GM19463 (cell line): ENCODE measurements around the gene ME3.
"Not testable (repeated sequence)": the region's sequence is repeated elsewhere in the genome, so short reads cannot be mapped to it uniquely, and the experiment has no call there.

ENCODE experiments used
- ATAC-seq: cut with Tn5 transposase; IDR thresholded peaks from one replicate; pipeline ENCODE4 v1.9.1; 2021; ENCODE audit warnings: mild to moderate bottlenecking, moderate library complexity; ENCODE audit not compliant: unreplicated experiment

ME3 gene

GRCh38 chr11:86565801-86566312 is 106.6 kb downstream of the ME3 start:
- no peak for ATAC-seq

- no peak for ATAC-seq
Observed at GRCh38 chr11:86565388-86565787, 107.0 kb downstream of the ME3 start.

GRCh38 chr11:86562842-86563241 is 109.6 kb downstream of the ME3 start:
- ATAC-seq, result not testable (repeated sequence)

- no peak for ATAC-seq
Observed at GRCh38 chr11:86559311-86559945, 113.0 kb downstream of the ME3 start.

- ATAC-seq, result no peak
Observed at GRCh38 chr11:86558841-86559240, 113.6 kb downstream of the ME3 start.

- no peak for ATAC-seq
Observed at GRCh38 chr11:86558207-86558606, 114.2 kb downstream of the ME3 start.

GRCh38 chr11:86555866-86556265 is 116.5 kb downstream of the ME3 start:
- ATAC-seq, result no peak

- no peak for ATAC-seq
Observed at GRCh38 chr11:86555401-86555800, 117.0 kb downstream of the ME3 start.

GRCh38 chr11:86553265-86553664 is 119.2 kb downstream of the ME3 start:
- no peak for ATAC-seq

- ATAC-seq, result peak; percentile 65
Observed at GRCh38 chr11:86551288-86552092, 120.9 kb downstream of the ME3 start.

GRCh38 chr11:86550757-86551156 is 121.7 kb downstream of the ME3 start:
- ATAC-seq, result no peak

- ATAC-seq, result no peak
Observed at GRCh38 chr11:86548271-86548917, 124.0 kb downstream of the ME3 start.

GRCh38 chr11:86547727-86548126 is 124.7 kb downstream of the ME3 start:
- no peak for ATAC-seq

GRCh38 chr11:86541299-86541698 is 131.1 kb downstream of the ME3 start:
- ATAC-seq, result not testable (repeated sequence)

- no peak for ATAC-seq
Observed at GRCh38 chr11:86538223-86538548, 134.2 kb downstream of the ME3 start.

GRCh38 chr11:86537541-86538222 is 134.7 kb downstream of the ME3 start:
- no peak for ATAC-seq

- ATAC-seq, result no peak
Observed at GRCh38 chr11:86535773-86536172, 136.6 kb downstream of the ME3 start.

GRCh38 chr11:86524620-86525352 is 147.6 kb downstream of the ME3 start:
- no peak for ATAC-seq

- ATAC-seq, result no peak
Observed at GRCh38 chr11:86523738-86524619, 148.4 kb downstream of the ME3 start.

GRCh38 chr11:86522512-86522911 is 149.9 kb downstream of the ME3 start:
- not testable (repeated sequence) for ATAC-seq
